ENCODE data around the gene TPK1.
"Not testable (repeated sequence)": the region's sequence is repeated elsewhere in the genome, so short reads cannot be mapped to it uniquely, and the experiment has no call there.

The TPK1 gene

DNA sequence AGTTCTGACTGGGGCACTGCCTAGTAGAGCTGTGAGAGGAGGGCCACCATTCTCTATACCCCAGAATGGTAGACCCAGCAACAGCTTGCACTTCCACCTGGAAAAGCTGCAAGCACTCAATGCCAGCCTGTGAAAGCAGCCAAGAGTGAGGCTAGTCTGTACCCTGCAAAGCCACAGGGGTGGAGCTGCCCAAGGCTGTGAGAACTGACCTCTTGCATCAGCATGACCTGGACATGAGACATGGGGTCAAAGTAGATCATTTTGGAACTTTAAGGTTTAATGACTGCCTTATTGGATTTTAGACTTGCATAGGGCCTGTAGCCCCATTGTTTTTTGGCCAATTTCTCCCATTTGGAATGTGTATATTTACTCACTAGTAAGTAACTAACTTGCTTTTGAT is 206.3 kb downstream of the TPK1 start:
- DNase-seq (ENCODE audit: low spot score), result no peak

DNA sequence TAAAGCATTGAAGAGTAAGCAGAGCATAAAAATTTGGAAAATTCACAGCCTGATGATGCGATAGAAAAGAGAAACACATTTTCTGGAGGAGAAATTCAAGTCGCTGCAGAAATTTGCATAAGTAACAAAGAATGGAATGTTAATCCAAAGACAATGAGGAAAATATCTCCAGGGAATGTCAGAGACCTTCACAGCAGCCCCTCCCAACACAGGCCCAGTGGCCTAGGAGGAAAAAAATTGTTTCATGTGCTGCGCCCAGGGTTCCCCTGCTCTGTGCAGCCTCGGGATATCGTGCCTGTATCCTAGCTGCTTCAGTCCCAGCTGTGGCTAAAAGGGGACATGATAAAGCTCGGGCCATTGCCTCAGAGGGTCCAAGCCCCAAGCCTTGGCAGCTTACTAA is 206.8 kb downstream of the TPK1 start:
- DNase-seq (ENCODE audit: low spot score), result no peak

DNA sequence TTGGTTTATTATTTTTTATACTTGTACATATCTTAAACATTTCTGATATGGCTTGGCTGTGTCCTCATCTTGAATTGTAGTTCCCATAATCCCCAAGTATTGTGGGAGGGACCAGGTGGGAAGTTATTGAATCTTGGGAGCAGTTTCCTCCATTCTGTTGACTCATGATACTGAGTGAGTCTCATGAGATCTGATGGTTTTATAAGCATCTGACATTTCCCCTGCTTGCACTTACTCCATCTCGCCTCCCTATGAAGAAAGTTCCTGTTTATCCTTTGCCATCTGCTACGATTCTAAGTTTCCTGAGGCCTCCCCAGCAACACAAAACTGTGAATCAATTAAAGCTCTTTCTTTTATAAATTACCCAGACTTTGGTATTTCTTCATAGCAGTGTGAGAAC is 207.7 kb downstream of the TPK1 start:
- no peak for DNase-seq (ENCODE audit: low spot score)

DNA sequence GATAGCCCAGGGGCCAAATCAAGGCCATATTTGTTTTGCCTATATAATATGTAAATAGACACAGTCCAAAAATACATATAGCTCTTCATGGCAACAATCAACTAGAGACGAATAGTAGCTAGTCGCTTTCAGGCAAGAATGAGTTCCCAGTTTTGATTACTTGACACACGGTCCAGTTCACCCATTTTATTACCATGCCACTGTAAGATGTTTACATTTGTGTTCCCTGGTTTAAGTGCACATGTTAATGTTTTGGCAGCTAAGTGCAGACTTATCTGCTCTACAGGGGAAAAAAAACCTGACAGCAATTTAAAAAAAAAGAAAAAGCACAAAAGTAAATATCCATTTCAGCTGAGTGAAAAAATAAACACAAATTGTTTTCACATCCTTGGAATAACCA is 213.1 kb downstream of the TPK1 start:
- DNase-seq (ENCODE audit: low spot score), result no peak

DNA sequence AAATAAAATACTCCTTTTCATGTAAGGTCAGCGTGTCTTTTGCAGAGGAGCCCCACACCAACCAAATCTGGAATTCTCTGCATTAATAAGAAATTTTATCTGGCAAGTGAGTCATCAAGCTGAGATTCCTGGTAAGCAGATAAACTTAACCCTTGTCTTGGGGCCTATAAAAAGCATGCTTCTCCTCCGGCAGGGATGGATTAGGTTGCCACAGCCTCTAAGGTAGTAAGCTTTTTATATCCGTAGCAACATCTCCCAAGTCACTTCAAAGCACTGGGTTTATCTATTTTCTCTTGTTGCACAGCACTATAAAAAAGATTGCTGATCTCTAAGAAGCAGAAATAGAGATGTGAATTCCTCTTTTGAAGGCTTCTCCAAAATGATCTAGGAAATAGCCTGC is 229.6 kb downstream of the TPK1 start:
- no peak for DNase-seq (ENCODE audit: low spot score)

DNA sequence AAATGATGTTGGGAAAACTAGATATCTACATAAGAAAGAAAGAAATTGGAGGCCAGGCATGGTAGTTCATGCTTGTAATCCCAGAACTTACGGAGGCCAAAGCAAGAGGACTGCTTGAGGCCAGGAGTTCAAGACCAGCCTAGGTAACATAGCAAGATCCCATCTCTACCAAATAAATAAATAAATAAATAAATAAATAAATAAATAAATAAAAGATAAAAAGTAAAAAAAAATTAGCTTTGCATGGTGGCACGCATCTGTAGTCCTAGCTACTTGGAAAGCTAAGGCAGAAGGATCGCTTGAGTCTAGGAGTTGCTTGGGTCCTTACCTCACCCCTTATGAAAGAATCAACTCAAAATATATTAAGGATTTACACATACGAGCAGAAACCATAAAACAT is 238.9 kb downstream of the TPK1 start:
- DNase-seq (ENCODE audit: low spot score), result no peak

DNA sequence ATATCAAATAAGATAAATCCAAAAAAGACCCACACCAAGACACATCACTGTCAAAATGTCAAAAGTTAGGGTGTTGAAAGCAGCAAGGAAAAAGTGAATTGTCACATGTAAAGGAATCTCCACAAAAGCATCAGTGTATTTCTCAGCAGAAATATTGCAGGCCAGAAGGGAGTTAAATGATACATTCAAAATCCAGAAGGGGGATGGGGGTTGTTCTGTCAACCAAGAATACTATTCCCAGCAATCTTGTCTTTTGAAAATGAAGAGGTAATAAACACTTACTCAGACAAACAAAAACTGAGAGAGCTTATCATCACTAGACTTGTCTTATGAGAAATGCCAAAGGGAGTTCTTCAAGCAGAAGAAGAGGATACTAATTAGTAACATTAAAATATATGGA is 241.3 kb downstream of the TPK1 start:
- no peak for DNase-seq (ENCODE audit: low spot score)

DNA sequence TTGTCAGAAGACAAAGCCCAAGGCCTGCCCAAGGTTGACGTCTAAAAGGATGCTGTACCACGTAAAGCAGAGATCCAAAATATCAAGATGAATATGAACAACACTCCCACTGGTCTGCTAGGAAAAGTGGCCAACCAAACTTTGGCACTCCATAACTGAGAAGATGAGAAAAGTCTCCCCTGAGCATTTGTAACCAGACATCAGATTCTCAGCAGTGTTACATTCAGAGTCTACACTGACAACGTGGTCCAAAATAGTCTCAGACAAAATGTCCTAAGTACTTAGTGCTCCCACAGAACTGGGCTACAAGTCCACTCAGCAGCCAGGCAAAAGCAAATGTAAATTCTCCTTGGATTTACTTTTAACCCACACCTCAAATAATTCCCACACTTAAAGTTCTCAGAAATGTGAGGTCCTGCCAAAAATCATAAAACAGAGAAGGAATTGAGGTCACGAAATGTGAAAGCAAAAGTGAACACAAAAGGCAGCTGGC is 247.2 kb downstream of the TPK1 start:
- no peak for DNase-seq (ENCODE audit: low spot score)

DNA sequence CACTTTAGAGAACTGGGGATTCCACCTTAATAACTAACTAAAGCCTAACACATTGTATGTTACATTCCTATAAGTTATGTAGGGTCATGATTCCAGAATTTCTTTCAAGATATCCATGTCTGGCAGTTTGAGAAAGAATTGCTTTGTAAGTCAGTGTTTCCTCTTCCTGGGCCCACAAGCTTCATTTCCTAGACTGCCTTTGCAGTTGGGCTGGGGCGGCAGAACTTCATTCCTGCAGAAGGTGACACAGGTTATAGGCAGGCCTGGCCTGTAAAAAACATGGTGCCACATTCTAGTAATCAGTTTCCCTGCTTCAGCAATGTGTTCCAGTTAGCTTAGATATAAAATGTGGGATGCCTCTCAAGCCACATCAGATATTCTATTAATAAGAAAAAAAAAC is 248.2 kb downstream of the TPK1 start:
- no peak for DNase-seq (ENCODE audit: low spot score)

DNA sequence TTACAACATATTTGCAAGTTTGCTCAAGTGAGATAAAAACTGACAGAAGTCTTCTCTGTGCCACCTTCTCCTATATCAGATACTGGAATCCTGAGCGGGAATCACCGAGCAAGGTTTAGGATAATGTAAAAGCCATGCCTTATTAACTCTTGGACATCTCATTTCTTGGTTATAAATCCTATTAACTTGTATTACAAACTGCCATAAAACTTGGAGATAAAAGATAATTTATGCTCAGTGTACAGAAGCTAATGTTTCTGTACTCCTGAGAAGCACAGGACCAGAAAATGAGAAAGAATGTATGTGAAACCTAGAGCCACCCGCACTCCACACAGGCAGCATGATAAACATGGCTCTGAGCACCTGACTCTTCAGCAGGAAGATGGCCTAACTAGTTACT is 251.1 kb downstream of the TPK1 start:
- DNase-seq (ENCODE audit: low spot score), result no peak

DNA sequence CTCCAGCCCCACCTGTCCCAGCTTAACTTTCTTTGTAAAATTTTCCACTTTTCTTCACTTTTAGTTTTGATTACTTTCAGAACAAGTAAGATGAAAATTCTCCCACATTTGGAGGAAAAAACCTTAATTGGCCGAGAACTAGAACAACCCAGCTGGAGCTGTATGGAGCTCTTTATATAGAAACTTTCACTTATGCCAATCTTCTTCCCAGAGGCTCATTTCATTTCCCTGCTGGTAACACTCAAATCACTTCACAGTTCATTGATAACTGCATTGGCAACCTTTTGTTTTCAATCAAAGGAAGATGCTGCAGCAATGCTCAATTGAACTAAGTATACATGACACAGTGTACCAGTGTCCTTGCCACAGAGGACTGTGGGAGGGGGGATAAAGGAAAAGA is 256.2 kb downstream of the TPK1 start:
- no peak for DNase-seq (ENCODE audit: low spot score)

DNA sequence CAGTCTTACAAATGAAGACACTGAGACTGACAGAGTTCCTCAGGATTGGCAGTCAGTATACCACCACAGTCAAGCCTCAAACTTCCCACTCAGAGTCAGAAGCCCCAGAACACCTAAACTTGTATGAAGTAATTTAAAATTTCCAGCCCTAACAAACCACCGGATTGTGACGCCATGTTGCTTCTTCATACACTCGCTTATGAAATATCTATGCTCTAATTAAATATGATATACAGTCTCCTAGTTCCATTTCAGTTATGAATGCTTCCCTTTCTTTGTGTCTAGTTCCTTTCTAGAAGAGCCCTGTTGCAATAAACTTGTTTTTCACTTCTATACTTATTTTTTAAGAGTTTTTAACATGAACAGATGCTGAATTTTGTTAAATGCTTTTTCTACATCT is 260.4 kb downstream of the TPK1 start:
- no peak for DNase-seq (ENCODE audit: low spot score)

DNA sequence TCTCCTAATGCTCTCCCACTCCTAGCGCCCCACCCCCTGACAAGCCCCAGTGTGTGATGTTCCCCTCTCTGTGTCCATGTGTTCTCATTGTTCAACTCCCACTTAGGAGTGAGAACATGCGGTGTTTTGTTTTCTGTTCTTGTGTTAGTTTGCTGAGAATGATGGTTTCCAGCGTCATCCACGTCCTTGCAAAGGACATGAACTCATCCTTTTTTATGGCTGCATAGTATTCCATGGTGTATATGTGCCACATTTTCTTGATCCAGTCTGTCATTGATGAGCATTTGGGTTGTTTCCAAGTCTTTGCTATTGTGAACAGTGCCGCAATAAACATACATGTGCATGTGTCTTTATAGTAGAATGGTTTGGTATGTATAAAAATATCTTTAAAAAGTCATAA is 261.1 kb downstream of the TPK1 start:
- DNase-seq (ENCODE audit: low spot score), result not testable (repeated sequence)

DNA sequence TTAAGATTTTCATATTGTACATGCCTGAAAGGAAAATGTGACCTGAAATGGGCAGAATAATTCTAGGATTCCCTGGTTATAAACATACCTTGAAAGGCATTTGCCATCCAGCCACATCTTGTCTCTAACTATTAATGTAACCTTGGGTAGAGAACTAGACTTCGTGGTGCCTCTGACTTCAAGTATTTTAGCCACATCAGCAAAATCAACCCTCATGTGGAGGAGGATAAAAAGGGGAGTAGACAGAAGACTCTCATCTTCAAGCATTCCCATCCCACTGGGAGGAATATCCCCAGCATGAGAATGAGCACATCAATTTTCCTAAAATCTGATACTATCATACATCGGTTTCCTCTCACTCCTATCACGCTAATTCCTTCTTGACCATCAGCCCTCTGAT is 267.6 kb downstream of the TPK1 start:
- DNase-seq (ENCODE audit: low spot score), result no peak

DNA sequence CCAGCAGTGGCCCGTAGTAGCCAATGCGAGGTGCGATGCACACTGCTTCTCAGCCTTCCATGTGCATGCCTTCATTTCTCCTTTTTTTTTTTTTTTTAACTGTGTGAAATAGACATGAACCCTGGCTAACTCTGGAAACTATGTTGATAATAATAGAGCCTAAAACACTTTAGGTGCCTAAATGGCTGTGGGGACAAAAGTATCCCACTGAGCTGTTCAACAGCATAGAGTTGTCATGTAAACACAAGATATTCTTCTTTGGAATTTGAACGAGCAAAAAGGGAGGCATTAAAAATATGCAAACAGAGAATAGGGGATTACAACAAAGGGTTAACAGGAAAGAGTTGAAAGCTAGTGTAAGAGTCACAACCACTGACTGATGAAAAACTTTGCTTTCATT is 270.3 kb downstream of the TPK1 start:
- DNase-seq (ENCODE audit: low spot score), result no peak

DNA sequence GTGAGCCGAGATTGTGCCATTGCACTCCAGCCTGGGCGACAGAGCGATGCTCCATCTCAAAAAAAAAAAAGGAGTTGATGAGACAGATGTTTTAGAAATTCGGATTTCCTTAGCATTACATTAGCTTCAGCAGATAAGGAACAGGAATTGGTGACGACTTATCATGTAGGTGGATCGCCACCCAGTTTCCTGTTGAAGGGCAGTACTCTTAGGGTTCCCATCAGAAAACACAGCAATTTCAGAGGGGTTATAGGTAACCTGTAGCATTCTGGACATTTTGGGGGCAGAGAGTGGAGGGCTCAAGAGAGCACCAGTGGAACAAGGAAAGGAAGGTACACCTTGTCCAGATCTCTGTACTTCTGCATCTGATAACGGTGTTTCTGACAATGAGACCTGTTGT is 286.0 kb downstream of the TPK1 start:
- no peak for DNase-seq (ENCODE audit: low spot score)

DNA sequence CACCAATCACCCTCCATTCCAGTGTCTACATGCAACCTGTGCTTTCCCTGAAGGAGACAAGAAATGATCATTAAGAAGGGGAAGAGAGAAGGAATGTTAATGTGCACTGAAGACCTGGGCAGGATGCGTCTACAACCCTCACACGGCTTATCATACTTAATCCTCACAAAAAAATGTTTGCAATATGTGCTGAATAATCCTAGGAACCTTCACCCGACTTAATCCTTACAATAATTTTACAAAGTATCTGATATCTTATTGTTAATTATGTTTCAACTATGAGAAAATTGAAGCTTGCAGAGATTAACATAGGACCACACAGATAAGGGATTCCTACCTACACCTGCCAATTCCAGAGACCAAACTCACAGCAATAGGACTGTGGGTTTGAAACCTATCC is 287.3 kb downstream of the TPK1 start:
- no peak for DNase-seq (ENCODE audit: low spot score)

DNA sequence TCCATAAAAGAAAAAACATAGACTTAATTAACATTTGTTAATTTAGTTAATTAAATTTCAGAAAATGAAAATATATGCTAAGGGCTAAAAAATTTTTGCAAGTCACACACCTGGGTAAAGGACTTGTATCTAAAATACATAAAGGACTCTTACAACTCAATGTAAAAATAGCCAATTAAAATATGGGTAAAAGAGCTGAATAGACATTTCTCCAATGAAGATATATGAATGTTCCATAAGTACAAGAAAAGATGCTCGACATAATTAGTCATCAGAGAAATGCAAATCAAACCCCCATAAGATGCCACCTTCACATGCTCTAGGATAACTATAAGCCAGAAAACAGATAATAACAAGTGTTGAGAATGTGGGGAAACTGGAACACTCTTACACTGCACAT is 288.0 kb downstream of the TPK1 start:
- DNase-seq (ENCODE audit: low spot score), result no peak

DNA sequence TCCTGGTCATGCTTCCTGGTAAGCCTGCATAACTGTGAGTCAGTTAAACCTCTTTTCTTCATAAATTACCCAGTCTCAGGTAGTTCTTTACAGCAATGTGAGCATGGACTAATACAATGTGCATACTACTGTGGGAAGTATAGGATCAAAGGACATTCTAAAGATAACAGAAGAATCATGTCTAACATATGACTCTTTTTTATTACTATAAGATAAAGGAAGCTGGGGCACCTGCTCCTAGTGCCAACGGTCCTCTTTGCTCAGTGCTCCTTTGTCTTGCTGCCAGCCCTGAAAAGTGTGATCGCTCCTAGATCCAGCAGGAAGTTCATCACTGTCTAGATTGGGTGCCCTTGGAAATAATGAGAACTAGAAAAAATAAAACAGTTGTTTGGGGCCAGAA is 289.1 kb downstream of the TPK1 start:
- no peak for DNase-seq (ENCODE audit: low spot score)

DNA sequence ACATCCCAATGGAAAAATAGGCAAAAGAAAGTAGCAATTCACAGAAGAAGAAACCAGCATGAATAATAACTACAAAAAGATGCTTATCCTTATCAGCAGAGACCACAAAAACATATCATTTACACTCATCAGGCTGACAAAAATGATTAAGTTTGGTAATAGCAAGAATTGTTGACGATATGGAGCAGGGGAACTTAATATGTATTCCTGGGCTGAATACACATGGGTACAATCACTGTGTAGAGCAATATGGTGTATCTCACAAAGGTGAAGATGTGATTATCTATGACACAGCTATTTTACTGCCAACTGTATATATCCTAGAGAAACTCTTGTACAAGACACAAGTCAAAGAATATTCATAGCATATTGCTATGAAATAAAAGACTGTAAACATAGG is 290.5 kb downstream of the TPK1 start:
- no peak for DNase-seq (ENCODE audit: low spot score)

DNA sequence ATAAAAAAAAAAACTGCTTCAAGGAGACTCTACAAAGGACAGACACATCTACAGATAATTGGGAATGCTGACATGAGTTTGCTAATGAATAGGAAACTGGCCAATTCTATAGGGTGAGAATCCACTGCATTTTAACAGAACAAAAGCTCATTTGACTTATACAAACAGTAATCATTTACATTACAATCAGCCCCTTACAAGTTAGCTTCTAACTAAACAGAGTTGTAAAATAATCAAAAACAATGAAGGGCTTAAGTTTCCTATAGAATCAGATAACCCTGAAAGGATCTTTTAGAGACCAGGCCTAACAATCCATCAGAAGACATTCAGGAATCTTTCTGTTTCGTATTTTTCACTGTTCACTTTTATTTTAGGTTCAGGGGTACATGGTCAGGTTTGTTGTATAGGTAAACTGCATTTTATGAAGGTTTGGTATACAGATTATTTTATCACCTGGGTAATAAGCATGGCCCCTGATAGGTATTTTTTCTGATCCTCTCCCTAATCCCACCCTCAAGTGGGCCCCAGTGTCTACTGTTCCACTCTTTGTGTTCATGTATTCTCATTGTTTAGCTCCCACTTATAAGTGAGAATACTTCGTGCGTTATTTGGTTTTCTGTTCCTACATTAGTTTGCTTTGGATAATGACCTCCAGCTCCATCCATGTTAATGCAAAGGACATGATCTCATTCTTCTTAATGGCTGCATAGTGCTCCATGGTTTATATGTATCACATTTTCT is 301.0 kb downstream of the TPK1 start:
- DNase-seq (ENCODE audit: low spot score), result no peak

DNA sequence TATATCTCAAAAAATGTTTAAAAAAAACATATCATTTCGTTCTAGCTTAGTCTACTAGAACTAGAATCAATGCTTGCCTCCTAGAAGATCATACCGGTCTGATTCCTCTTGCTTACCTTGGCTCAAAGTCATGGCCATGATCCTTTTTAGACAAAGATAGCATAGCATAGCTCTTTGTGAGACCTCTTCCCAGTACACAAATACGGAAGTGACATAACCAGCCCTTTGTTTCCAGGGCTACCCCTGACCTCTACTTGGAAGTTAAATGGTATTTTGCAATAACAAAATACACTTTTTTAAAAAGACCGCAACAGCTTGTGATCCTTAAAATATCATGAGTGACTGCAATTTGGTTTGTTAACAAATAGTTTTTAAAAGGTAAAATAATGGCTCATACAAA is 301.7 kb downstream of the TPK1 start:
- DNase-seq (ENCODE audit: low spot score), result no peak

DNA sequence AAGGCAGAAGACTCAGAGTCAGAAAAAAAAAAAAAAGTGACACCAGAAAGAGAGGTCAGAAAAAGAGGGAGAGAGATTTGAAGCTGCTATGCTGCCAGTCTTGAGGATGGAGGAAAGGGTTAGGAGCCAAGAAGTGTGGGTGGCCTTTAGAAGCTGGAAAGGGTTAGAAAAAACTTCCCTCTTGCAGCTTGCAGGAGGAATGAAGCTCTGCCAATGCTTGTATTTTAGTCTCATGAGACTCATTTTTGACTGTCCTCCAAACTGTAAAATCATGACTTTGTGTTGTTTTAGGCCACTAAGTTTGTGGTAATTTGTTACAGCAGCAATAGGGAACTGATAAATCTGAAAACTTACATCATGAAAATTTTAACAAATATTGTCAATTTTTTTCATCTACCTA is 304.7 kb downstream of the TPK1 start:
- DNase-seq (ENCODE audit: low spot score), result no peak

DNA sequence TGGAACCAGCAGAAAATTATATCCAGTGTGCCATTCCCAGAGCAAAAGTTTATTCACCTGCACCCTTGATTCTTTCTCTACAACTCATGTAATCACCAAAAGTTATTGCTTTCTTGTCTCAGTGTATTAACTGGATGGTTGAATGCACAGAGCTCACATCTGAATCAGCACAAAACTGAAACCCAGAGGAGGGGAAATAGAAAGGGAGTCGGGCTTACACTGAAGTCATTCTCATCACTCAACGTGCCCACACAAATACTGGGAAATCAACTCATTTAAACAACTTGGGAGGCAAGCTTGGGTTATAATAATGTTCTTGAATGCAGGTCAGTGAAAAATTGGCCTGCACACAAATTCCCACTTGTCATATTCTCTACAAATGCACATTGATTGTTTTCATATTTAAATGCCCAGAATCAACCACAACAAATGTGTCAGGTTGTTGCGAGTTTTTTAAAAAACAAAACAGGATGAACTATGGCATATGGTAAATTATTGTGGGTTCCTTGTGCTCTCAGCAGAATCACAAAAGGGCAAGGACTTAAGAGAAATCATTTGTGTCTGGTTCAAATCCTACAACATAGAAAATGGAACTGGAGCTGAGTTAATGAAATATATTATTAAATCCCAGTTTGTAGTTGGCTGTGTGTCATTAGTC is 306.5 kb downstream of the TPK1 start:
- DNase-seq (ENCODE audit: low spot score), result no peak

All from AG20443 (cell line).